Ishikawa (cell line): ENCODE data around the gene ARMH2.

ENCODE experiments used
- CEBPB ChIP-seq: IDR thresholded peaks from 2 replicates; pipeline ENCODE4 v1.6.1; 2012
- CREB1 ChIP-seq: IDR thresholded peaks from 2 replicates; pipeline ENCODE4 v1.6.1; 2012; ENCODE audit warnings: low read depth
- EGR1 ChIP-seq: IDR thresholded peaks from 2 replicates; pipeline ENCODE4 v1.6.1; 2012
- EP300 ChIP-seq: IDR thresholded peaks from 2 replicates; pipeline ENCODE4 v1.6.1; 2012; ENCODE audit warnings: borderline replicate concordance
- FOXM1 ChIP-seq: IDR thresholded peaks from 2 replicates; pipeline ENCODE4 v1.6.1; 2012; ENCODE audit warnings: low read depth, borderline replicate concordance
- MAX ChIP-seq: IDR thresholded peaks from 2 replicates; pipeline ENCODE4 v1.6.1; 2012
- NFIC ChIP-seq: IDR thresholded peaks from 2 replicates; pipeline ENCODE4 v1.6.1; 2012
- RAD21 ChIP-seq: IDR thresholded peaks from 2 replicates; pipeline ENCODE4 v1.6.1; 2012; ENCODE audit warnings: low read depth
- REST ChIP-seq: IDR thresholded peaks from 2 replicates; pipeline ENCODE4 v1.6.1; 2012; ENCODE audit warnings: low read depth, mild to moderate bottlenecking
- TAF1 ChIP-seq: IDR thresholded peaks from 2 replicates; pipeline ENCODE4 v1.6.1; 2012; ENCODE audit warnings: low read depth, mild to moderate bottlenecking
- TCF12 ChIP-seq: IDR thresholded peaks from 2 replicates; pipeline ENCODE4 v1.6.1; 2012; ENCODE audit warnings: low read depth
- TEAD4 ChIP-seq: IDR thresholded peaks from 2 replicates; pipeline ENCODE4 v1.6.1; 2012
- USF1 ChIP-seq: IDR thresholded peaks from 2 replicates; pipeline ENCODE4 v1.6.1; 2012
- YY1 ChIP-seq: IDR thresholded peaks from 2 replicates; pipeline ENCODE4 v1.6.1; 2012; ENCODE audit warnings: low read depth
- ZBTB7A ChIP-seq: IDR thresholded peaks from 2 replicates; pipeline ENCODE4 v1.6.1; 2012; ENCODE audit warnings: low read depth

ARMH2 gene

GRCh38 chr6:24827162-24827561 lies 28.4 kb upstream of the ARMH2 start:
- TF ChIP-seq TCF12 (no peak), EP300 (no peak), REST (no peak), TEAD4 (no peak), CEBPB (no peak), MAX (no peak), FOXM1 (no peak), EGR1 (no peak), NFIC (no peak), USF1 (no peak)

- TF ChIP-seq TEAD4 = no peak
- no peak for TF ChIP-seq RAD21
- TF ChIP-seq USF1 = no peak
- no peak for TF ChIP-seq FOXM1
- TF ChIP-seq EP300 = no peak
- no peak for TF ChIP-seq CREB1
- TF ChIP-seq TAF1 = no peak
- no peak for TF ChIP-seq REST
- TF ChIP-seq EGR1 = no peak
- TF ChIP-seq YY1 = no peak
- no peak for TF ChIP-seq MAX
- TF ChIP-seq CEBPB = no peak
- TF ChIP-seq NFIC = no peak
- no peak for TF ChIP-seq ZBTB7A
- no peak for TF ChIP-seq TCF12
Observed at GRCh38 chr6:24825130-24825630, 26.5 kb upstream of the ARMH2 start.

GRCh38 chr6:24824142-24824938 lies 25.6 kb upstream of the ARMH2 start:
- no peak for TF ChIP-seq RAD21

GRCh38 chr6:24823185-24823584 lies 24.5 kb upstream of the ARMH2 start:
- TF ChIP-seq YY1 (no peak), CEBPB (no peak), TCF12 (no peak), ZBTB7A (no peak), TAF1 (no peak), MAX (no peak), USF1 (no peak), NFIC (no peak), RAD21 (no peak), EP300 (no peak), TEAD4 (no peak), EGR1 (no peak), REST (no peak), FOXM1 (no peak), CREB1 (no peak)
